K562 (cell line): ENCODE data around the gene ZNF473. TPM values are rescaled to one million over a fixed set of nuclear protein-coding genes. Genes with fewer than 3 reads are reported as not detected.

Experiments used
- CBX5 ChIP-seq: IDR thresholded peaks from 2 replicates; pipeline ENCODE4 v1.6.1; 2014; ENCODE audit warnings: low read depth, borderline replicate concordance
- E2F6 ChIP-seq, 2 experiments: IDR thresholded peaks; 2 replicates each; pipeline ENCODE4 v1.6.1; 2011; ENCODE audit warnings: borderline replicate concordance in 1 of 2, control low read depth in 1 of 2, low read depth in 1 of 2, low read length in 1 of 2, mild to moderate bottlenecking in 1 of 2, mixed read lengths in 1 of 2, moderate library complexity in 1 of 2; ENCODE audit not compliant: insufficient read depth in 1 of 2, insufficient read length in 1 of 2, poor library complexity in 1 of 2, severe bottlenecking in 1 of 2; ENCODE audit errors: extremely low read depth in 1 of 2
- ELK1 ChIP-seq: sonication (generic); formaldehyde crosslinking; IDR thresholded peaks from 2 replicates; pipeline ENCODE4 v1.8.1; 2022; ENCODE audit warnings: missing genetic modification reagents
- HDAC3 ChIP-seq: fragments of 450-650 bp; IDR thresholded peaks from 2 replicates; pipeline ENCODE4 v1.6.1; 2018; ENCODE audit warnings: borderline replicate concordance, mild to moderate bottlenecking, moderate library complexity; ENCODE audit not compliant: partially characterized antibody
- HMBOX1 ChIP-seq: sonication (generic); IDR thresholded peaks from 2 replicates; pipeline ENCODE4 v1.6.1; 2016
- MCM2 ChIP-seq: fragments of 450-650 bp; IDR thresholded peaks from 2 replicates; pipeline ENCODE4 v1.6.1; 2017; ENCODE audit warnings: low read depth, mild to moderate bottlenecking
- MTA3 ChIP-seq: fragments of 450-650 bp; formaldehyde crosslinking; IDR thresholded peaks from 2 replicates; pipeline ENCODE4 v1.6.1; 2017; ENCODE audit warnings: mild to moderate bottlenecking, borderline replicate concordance
- NCOA4 ChIP-seq: fragments of 450-650 bp; IDR thresholded peaks from 2 replicates; pipeline ENCODE4 v1.6.1; 2018; ENCODE audit warnings: mild to moderate bottlenecking; ENCODE audit not compliant: partially characterized antibody
- PCBP1 ChIP-seq: fragments of 200-400 bp; formaldehyde crosslinking; IDR thresholded peaks from 2 replicates; pipeline ENCODE4 v1.6.1; 2018; ENCODE audit warnings: mild to moderate bottlenecking, low read depth, low read length; ENCODE audit not compliant: poor library complexity, severe bottlenecking
- POLR3G ChIP-seq: IDR thresholded peaks from 2 replicates; pipeline ENCODE4 v1.6.1; 2011; ENCODE audit not compliant: insufficient read length, insufficient replicate concordance; ENCODE audit errors: extremely low read depth
- PREB ChIP-seq: sonication (generic); formaldehyde crosslinking; IDR thresholded peaks from 2 replicates; pipeline ENCODE4 v1.8.1; 2023; ENCODE audit warnings: mild to moderate bottlenecking, missing genetic modification reagents
- SUPT5H ChIP-seq: fragments of 450-650 bp; IDR thresholded peaks from 2 replicates; pipeline ENCODE4 v1.6.1; 2016
- TEAD4 ChIP-seq, 2 experiments: sonication (generic) in 1 of 2; formaldehyde crosslinking in 1 of 2; IDR thresholded peaks; 2 replicates each; pipeline versions ENCODE4 v1.6.1 to v1.8.0; 2012 to 2022; ENCODE audit warnings: borderline replicate concordance in 1 of 2, inconsistent platforms in 1 of 2, low read length in 1 of 2, mild to moderate bottlenecking in 1 of 2, missing genetic modification reagents in 1 of 2
- TRIM24 ChIP-seq, 2 experiments: fragments of 450-650 bp; IDR thresholded peaks; 2 replicates each; pipeline ENCODE4 v1.6.1; 2016
- polyA plus RNA-seq, 8 experiments: library from polyadenylated mRNA; depleted of rRNA in 4 of 8; stranded (reverse) in 5 of 8; unstranded in 3 of 8; fragments of >200 nt; fragmentation: Nextera tagmentation in 2 of 8; fragmentation: Illumina TruSeq in 1 of 8; extraction: Ambion mirVana in 2 of 8; extraction: Trizol in 1 of 8; gene quantifications; 2 replicates each; pipeline versions ENCODE4 v1.2.1 to v1.2.3, GENCODE V29; 2011 to 2014; ENCODE audit warnings: inconsistent platforms in 1 of 8, missing spikeins in 1 of 8
- total RNA-seq, 7 experiments: library from RNA; depleted of rRNA in 6 of 7; stranded (reverse); fragments of >200 nt in 6 of 7; fragmentation: Illumina TruSeq in 2 of 7; extraction: Trizol in 2 of 7; gene quantifications; 2 replicates each; pipeline versions ENCODE4 v1.2.1 to v1.2.3, GENCODE V29; 2011 to 2021; ENCODE audit warnings: low replicate concordance in 1 of 7
- TF ChIP-seq, protein P1 (sequence below): fragments of 450-650 bp; IDR thresholded peaks from 2 replicates; pipeline ENCODE4 v1.6.1; 2016; ENCODE audit warnings: low read depth, mild to moderate bottlenecking, moderate library complexity
- TF ChIP-seq, protein P2 (sequence below): sonication (generic); formaldehyde crosslinking; IDR thresholded peaks from 2 replicates; pipeline ENCODE4 v1.4.0; 2020; ENCODE audit warnings: mild to moderate bottlenecking, missing genetic modification reagents
- TF ChIP-seq, protein P3 (sequence below): fragments of 200-800 bp; sonication (Bioruptor generic); IDR thresholded peaks from 2 replicates; pipeline ENCODE4 v1.6.1; 2017; ENCODE audit warnings: missing genetic modification characterization, missing compliant biosample characterization
- TF ChIP-seq, protein P4 (sequence below): fragments of 250-450 bp; sonication (Bioruptor Pico); IDR thresholded peaks from 2 replicates; pipeline ENCODE4 v1.8.0; 2022; ENCODE audit warnings: moderate library complexity, mild to moderate bottlenecking, inconsistent platforms

ZNF473 gene
- total and polyA plus RNA-seq, 9 of the 15 experiments (the other 6 are each of a cell fraction or from before 2014, with no cell fraction given), result 8.2 to 34.0 (median 28.5) TPM

DNA sequence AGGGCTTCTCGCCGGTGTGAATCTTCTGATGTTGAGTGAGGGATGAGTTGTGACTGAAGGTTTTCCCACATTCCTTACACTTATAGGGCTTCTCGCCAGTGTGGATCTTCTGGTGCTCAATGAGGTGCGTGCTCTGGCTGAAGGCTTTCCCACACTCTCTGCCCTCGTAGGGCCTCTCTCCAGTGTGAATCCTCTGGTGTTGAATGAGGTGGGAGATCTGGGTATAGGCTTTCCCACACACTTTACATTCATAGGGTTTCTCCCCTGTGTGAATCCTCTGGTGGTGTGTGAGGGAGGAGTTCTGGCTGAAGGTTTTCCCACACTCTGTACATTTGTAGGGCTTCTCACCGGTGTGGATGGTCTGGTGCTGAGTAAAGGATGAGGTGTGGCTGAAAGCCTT lies 33.2 kb downstream of the ZNF473 start (continued):
- TF ChIP-seq, protein P1, sequence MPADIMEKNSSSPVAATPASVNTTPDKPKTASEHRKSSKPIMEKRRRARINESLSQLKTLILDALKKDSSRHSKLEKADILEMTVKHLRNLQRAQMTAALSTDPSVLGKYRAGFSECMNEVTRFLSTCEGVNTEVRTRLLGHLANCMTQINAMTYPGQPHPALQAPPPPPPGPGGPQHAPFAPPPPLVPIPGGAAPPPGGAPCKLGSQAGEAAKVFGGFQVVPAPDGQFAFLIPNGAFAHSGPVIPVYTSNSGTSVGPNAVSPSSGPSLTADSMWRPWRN, result no peak
- TF ChIP-seq PCBP1, result no peak
- no peak for TF ChIP-seq MCM2
- 0 out of 2 replicates have a peak, but pooled peaks have one; percentile 7 for TF ChIP-seq TEAD4 (IDR thresholded peaks at IDR 0.05; ENCODE audit: low read length)
- no peak for TF ChIP-seq TEAD4 (CRISPR knock-in tag; IDR thresholded peaks at IDR 0.05; ENCODE audit: borderline replicate concordance)
- no peak for TF ChIP-seq HMBOX1
- TF ChIP-seq, protein P2, sequence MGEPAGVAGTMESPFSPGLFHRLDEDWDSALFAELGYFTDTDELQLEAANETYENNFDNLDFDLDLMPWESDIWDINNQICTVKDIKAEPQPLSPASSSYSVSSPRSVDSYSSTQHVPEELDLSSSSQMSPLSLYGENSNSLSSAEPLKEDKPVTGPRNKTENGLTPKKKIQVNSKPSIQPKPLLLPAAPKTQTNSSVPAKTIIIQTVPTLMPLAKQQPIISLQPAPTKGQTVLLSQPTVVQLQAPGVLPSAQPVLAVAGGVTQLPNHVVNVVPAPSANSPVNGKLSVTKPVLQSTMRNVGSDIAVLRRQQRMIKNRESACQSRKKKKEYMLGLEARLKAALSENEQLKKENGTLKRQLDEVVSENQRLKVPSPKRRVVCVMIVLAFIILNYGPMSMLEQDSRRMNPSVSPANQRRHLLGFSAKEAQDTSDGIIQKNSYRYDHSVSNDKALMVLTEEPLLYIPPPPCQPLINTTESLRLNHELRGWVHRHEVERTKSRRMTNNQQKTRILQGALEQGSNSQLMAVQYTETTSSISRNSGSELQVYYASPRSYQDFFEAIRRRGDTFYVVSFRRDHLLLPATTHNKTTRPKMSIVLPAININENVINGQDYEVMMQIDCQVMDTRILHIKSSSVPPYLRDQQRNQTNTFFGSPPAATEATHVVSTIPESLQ (CRISPR knock-in tag), result no peak
- peak in 1 of 2 experiments; percentile 60; a peak in 2 of 4 replicates for TF ChIP-seq TRIM24 (IDR thresholded peaks at IDR 0.05)
- TF ChIP-seq E2F6 (IDR thresholded peaks at IDR 0.05; ENCODE audit: borderline replicate concordance in 1 of 2, extremely low read depth in 1 of 2, insufficient read depth in 1 of 2, insufficient read length in 1 of 2, low read depth in 1 of 2, low read length in 1 of 2, poor library complexity in 1 of 2, severe bottlenecking in 1 of 2), result no peak
- TF ChIP-seq CBX5, result peak; percentile 55
- TF ChIP-seq SUPT5H, result no peak
- TF ChIP-seq, protein P3, sequence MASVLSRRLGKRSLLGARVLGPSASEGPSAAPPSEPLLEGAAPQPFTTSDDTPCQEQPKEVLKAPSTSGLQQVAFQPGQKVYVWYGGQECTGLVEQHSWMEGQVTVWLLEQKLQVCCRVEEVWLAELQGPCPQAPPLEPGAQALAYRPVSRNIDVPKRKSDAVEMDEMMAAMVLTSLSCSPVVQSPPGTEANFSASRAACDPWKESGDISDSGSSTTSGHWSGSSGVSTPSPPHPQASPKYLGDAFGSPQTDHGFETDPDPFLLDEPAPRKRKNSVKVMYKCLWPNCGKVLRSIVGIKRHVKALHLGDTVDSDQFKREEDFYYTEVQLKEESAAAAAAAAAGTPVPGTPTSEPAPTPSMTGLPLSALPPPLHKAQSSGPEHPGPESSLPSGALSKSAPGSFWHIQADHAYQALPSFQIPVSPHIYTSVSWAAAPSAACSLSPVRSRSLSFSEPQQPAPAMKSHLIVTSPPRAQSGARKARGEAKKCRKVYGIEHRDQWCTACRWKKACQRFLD (CRISPR knock-in tag), result no peak
- TF ChIP-seq POLR3G, result no peak
- TF ChIP-seq, protein P4, sequence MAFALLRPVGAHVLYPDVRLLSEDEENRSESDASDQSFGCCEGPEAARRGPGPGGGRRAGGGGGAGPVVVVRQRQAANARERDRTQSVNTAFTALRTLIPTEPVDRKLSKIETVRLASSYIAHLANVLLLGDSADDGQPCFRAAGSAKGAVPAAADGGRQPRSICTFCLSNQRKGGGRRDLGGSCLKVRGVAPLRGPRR (CRISPR knock-in tag), result no peak
- no peak for TF ChIP-seq NCOA4
- TF ChIP-seq ELK1, result no peak
- TF ChIP-seq HDAC3, result no peak
- 0 out of 2 replicates have a peak, but pooled peaks have one; percentile 39 for TF ChIP-seq MTA3
- no peak for TF ChIP-seq PREB (CRISPR knock-in tag)
